ENCODE measurements around the gene OTOG. TPM values are rescaled to one million over a fixed set of nuclear protein-coding genes. Genes with fewer than 3 reads are reported as not detected.

Gene OTOG
- total RNA-seq, 1 donor from 2014 or later = not detected

DNA sequence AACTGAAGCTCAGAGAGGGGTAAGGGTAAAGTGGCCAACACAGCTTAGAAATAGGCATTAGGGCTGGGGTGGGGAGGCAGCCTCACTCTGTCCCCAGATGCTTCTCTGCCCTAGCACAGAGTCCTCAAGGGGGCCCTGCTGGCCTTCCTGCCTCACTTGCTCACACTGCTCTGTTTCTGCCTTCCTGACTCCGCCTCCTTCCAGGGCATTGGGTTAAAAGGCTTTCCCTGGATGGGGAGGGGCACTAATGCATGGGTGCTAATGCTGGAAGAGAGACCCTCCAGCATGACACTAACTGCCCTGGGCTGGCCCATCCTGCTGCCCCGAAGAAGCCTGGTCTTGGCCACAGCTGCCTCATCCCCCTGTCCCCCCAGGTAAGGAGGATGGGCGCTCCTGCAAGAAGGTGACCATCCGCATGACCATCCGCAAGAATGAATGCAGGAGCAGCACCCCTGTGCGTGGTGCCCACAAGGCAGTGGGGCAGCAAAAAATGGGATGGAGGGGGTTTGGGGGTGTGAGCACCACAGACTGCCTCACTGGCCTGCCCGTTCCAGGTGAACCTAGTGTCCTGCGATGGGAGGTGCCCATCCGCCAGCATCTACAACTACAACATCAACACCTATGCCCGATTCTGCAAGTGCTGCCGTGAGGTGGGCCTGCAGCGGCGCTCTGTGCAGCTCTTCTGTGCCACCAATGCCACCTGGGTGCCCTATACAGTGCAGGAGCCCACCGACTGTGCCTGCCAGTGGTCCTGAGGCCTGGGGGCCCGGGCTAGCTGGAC, 98.3 kb downstream of the OTOG start:
- DNase-seq (ENCODE audit: extremely low read depth, low read depth, low spot score) = no peak

DNA sequence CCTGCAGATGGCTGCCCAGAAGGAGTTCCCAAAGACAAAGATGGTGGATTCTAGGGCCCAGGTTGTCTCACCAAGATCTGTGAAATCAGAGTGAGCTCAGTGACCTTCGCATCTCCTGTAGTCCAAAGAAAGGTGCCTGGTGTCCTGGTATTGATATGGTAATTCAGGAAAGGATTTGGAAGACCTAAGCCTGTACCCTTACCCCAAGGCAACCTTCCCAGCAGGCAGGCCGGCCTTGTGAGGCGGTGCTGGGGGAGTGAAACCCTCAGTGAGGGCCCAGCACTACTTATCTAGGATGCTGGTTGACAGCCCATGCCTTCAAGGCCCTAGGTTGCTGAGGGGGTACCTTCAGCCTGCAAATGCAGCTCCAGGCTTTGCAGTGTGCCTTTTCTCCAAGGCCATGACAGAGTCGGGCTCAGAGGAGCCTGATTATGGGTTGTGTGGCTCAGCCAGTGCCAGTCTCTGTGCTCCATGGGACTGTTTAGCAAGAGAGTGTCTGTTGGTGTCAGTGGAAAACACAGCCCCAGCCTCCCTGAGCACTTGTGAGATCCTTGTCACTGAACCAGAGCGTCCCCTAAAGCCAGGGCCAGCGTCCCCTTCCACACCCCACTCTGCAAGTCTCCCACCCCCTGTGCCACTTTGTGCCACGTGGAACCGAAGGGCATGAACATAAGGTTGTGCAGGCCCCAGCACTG, 99.5 kb downstream of the OTOG start:
- DNase-seq (ENCODE audit: extremely low read depth, low read depth, low spot score) = no peak

DNA sequence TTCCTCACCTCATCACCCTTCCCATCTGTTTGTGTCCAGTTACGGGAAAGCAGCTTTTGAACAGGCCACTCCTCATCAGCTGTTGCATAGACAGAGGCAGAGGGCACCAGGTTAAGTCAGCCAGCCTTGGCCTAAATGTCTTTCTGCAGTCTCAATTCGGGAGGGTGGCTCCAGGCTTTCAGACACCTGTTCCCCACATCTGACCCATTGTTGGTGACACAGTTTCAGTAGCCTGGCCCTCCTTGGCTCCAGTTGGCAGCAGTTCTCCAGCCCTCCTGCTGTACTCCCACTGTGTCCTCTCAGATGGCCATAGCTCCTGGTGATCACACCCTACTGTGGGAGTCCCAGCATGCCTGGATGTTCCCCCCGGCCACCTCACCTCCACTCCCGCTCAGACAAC, 101.5 kb downstream of the OTOG start:
- no peak for DNase-seq (ENCODE audit: extremely low read depth, low read depth, low spot score)

DNA sequence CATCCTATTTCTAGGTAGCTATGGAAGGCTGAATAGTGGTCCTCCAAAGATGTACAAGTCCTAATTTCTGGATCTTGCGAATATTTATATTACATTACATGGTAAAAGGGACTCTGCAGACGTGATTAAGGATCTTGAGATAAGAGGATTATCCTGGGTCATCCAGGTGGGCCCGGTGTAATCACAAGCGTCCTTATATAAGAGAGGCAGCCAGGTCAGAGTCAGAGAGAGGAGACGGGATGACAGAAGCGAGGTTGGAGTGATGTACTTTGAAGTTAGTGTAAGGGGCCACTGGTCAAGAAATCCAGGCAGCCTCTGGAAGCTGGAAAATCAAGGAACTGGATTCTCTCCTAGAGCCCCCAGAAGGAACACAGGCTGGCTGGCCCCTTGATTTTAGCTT, 102.2 kb downstream of the OTOG start:
- DNase-seq (ENCODE audit: extremely low read depth, low read depth, low spot score) = no peak

DNA sequence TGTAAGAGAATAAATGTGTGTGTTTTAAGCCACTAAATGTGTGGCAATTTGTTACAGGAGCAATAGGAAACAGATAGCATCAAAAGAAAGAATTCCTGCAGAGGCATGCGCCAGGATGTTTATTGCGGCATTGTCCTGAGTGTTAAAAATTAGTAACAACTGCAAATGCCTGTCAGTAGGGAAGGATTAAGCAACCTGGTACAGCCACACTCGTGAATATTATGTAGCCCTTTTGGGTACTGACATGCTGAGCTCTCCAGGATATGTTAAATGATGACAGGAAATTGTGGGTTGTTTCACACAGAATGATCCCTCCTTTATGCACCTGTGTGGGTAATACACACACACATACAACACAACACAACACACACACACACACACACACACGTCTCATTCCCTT, 102.6 kb downstream of the OTOG start:
- DNase-seq (ENCODE audit: extremely low read depth, low read depth, low spot score) = no peak

DNA sequence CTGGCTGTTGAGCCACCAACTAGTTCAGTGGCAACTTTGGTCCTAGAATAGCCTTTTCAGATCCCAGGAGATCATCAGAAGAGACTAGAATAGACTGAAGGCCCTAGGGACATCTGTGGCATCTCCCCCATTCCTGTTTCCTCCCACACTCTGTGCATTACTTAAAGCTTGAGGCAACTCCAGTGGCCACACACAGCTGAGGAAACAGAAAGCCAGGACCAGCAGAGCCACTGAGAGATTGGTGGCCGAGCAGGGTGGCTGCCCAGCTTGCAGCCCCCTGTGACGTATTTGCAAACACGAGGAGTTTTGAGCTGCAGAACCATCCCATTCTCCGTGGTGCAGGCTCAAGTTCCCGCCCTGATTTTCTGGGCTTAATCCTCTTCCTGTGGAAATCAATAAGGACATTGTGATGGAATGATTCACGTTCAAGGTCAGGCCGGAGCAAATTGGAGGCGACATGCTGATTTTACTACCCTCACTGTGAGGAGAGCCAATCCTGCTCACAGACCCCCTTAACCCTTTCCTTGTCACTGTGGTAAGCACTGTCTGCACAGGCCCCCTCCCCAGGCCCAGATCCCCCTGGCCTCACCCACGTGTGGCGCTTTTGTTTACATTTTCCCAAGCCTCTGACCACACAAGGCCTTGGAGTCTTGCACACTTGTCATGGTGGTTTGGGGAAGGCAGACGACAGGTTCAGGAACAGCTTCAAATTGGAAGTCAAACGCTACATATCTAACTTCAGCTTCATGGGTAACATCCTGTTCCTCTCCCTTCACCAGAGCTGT, 103.3 kb downstream of the OTOG start:
- no peak for DNase-seq (ENCODE audit: extremely low read depth, low read depth, low spot score)

DNA sequence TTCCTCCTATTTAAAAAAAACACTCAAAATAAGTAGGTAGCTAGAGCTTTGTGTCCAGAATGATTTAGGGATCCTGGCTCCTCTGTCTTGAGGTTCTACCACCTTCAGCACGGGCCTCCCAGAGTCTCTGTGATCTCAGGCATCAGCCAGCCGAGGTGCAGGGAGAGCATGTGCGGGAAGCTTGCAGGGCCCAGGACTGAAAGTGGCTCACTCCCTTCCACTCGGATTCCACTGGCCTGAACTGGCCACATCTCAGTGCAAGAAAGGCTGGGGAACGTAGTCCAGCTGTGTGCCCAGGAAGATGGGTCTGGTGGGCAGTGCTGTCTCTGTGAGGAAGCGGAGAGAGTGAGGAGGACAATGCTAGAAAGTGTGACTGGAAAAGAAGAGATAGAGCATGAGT, 104.0 kb downstream of the OTOG start:
- DNase-seq (ENCODE audit: extremely low read depth, low read depth, low spot score) = no peak

DNA sequence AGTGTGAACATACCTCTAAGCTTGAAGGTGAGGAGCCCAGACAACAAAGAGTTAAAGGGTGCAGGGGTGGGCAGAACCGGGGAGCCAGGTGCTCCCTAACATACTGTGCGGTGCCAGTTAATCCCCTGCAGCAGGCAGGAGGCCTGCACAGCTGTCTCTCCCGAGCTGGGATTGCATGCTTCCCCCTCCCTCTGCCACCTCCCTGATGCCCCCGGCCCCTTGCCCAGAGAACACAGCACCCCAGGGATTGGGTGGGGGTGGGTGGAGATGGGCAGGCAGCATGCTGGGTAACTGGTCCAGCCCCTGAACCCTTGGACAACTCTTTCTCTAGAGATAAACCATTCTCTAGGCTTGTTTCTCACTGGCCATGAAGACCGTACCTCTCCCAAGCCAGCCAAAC, 104.6 kb downstream of the OTOG start:
- no peak for DNase-seq (ENCODE audit: extremely low read depth, low read depth, low spot score)

DNA sequence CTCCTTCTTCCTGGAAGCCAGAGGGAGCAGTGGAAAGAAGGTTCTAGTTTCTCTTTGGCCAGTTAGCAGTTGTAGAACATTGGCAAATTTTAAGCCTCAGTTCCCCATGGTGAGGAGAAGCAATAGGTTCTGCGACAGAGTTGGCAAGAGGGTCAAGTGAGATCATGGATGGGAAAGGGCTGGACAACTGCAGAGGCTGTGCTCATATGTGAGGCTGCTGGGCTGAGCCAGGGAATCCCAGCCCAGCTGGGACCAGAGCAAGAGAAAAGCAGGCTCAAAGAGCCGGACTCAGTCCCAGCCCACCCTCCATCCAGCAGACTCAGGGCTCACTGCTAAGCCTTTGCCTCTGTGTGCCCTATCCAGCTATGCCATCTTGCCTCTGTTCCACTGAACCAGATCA, 105.5 kb downstream of the OTOG start:
- no peak for DNase-seq (ENCODE audit: extremely low read depth, low read depth, low spot score)

DNA sequence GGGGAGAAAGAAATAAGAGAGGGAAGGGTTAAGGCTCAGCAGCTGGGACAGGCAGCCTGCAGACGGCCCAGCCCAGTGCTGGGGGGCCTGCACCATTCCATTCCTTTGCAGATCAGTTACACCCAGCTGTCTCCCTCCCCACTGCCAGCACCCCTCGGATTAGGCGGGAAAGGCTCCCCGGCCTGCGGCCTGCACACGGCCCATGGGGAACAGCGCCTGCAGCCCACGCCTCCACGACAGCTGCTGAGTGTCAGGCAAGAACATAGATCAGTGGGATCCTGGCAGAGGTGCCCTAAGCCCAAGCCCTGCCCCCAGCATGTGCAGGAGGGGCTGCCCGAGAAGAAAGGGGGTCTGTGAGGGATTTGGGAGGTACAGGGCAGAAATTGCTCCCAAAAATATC, 106.6 kb downstream of the OTOG start:
- no peak for DNase-seq (ENCODE audit: extremely low read depth, low read depth, low spot score)

DNA sequence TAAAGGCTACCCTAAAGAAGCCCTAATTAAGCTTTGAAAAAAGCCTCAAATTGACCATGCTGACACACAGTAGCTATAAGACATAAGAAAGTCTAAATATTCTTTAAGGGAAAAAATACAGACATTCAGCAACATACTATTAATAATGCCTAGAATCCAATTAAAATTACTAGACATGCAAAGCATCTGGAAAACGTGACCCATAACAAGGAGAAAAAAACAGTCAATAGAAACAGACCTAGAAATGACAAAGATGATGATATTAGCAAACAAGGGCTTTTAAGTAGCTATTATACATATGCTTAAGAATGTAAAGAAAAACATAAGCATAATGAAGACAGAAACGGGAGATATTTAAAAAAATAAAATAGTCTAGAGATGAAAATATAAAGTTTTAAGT, 108.6 kb downstream of the OTOG start:
- DNase-seq (ENCODE audit: extremely low read depth, low read depth, low spot score) = no peak

DNA sequence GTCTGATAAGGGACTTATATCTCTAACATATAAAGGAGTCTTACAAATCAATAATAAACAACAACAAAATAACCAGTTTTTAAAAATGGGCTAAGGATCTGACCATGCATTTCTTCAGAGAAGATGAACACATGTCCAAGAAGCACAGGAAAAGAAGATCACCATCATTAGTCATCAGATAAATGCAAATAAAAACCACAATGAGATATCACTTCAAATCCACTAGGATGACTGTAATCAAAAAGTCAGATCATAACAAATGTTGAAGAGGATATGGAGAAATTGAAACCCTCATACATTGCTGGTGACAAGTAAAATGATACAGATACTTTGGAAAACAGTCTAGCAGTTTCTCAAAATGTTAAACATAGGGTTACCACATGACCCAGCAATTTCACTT, 111.2 kb downstream of the OTOG start:
- DNase-seq (ENCODE audit: extremely low read depth, low read depth, low spot score) = no peak

DNA sequence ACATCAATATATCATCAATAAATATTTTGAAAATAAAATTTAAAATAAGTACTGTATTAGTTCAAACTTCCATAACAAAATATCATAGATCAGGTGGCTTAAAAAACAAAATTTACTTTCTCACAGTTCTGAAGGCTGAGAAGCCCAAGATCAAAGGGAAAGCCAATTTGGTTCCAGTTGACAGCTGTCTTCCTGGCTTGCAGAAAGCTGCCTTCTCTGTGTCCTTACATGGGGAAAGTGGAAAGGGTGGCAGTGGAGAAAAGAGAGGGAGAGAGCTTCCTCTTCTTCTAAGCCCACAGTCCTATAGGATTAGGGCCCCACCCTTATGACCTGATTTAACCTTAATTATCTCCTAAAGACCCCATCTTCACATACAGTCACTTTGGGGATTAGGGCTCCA, 121.1 kb downstream of the OTOG start:
- DNase-seq (ENCODE audit: extremely low read depth, low read depth, low spot score) = no peak

DNA sequence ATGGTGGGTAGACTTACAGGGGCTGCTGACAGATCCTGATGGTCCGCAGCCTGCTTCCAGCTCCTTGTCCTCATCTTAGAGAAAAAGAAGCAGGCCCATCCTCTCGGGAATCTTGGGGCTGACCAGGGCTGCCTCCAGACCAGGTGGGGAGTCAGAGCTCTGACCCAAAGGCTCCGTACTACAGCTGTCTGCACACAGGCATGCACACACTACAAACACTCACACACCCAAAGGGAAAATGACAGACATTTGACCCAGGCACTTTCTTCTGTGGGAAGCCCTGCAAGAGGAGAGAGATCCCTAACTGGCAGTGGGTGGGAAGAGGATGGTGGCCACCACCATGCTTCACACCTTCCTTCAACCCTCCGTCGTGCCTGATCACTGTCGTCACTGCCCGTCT, 125.4 kb downstream of the OTOG start:
- DNase-seq (ENCODE audit: extremely low read depth, low read depth, low spot score) = no peak

DNA sequence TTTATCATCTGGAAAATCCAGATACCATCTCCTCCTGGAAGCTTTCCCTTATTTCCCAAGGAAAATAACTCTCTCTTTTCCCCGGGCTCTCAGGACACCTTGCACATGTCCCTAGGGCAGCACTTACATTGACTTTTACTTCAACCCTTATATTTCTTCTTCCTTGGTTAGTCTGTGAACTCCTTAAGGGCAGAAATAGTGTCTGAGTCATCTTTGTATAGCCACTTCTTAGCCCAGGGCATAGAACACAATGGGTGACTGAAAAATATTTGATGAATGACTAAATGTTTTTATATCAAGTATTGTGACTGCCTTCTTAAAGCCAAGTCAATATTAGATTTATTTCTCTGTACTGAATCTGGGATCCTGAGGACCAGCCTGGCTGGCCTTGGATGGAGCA, 126.9 kb downstream of the OTOG start:
- no peak for DNase-seq (ENCODE audit: extremely low read depth, low read depth, low spot score)

DNA sequence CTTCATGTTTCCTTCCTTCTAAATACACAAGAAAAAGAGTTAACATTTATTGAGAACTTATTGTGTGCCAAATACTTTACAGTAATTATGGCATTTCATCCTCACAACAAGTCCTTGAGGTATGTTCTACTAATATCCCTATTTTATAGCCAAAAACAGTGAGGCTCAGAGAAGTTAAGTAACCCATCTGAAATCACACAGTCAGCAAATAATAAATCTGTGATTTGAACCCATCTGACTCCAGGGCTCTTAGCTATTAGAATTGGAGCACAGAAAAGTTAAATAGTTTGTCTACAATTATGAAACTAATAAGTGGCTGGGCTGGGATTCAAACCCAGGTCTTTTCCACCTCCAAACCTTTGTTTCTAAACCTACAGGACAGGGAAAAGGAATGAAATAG, 135.8 kb downstream of the OTOG start:
- no peak for DNase-seq (ENCODE audit: extremely low read depth, low read depth, low spot score)

DNA sequence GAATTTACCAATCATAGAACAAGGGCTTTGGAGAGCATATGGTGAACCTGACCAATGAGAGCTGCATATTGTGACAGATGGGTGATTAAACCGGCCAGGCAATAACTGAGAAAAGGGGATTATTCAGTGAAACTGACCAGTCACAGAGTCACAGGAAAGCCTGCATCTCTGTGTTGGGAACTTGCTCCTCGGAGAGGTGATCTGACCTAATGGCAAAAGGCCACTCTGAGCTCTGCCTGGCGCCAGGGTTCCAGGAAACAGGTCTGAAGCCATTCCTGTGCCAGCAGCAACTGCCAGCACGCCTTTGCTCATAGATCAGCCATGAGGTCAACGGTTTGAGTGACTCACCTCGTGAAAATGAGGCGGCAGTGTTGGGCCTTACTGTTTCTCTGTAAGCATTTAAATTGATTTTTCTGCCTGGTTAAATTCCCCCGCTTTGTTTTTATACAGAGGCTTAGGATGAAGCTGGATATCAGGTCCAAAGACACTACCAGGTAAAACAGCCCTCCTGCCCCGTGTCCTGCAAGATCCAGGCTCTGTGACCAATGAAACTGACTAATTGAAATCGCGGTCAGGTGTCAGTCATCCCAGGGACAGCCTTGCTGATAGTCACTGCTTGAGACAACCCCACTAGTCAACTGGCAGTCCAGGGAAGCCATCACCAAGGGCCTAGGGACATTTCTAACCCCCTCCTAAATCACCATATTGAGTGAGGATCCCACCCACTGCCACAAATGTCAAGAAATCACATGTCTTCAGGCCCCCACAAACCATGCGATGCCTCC, 136.5 kb downstream of the OTOG start:
- DNase-seq (ENCODE audit: extremely low read depth, low read depth, low spot score) = peak; percentile 14

DNA sequence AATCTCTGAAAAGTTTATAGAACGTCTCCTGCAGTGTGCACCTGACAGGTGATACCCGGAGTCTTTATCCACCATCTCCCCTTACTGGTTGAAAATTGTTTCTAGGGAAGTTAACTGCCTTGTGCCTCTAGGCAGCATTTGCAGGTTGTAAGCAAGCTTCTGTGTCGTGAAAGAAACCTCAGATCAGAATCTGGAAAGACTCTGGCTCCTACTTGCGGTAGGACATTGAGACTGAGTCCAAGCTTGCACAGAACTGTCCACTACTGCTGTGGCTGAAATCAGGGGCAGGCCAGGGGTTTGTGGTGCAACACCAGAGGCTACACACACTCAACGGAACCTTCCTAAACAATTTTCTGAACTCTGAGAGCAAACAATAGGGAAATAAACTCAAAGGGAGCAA, 137.5 kb downstream of the OTOG start:
- no peak for DNase-seq (ENCODE audit: extremely low read depth, low read depth, low spot score)

DNA sequence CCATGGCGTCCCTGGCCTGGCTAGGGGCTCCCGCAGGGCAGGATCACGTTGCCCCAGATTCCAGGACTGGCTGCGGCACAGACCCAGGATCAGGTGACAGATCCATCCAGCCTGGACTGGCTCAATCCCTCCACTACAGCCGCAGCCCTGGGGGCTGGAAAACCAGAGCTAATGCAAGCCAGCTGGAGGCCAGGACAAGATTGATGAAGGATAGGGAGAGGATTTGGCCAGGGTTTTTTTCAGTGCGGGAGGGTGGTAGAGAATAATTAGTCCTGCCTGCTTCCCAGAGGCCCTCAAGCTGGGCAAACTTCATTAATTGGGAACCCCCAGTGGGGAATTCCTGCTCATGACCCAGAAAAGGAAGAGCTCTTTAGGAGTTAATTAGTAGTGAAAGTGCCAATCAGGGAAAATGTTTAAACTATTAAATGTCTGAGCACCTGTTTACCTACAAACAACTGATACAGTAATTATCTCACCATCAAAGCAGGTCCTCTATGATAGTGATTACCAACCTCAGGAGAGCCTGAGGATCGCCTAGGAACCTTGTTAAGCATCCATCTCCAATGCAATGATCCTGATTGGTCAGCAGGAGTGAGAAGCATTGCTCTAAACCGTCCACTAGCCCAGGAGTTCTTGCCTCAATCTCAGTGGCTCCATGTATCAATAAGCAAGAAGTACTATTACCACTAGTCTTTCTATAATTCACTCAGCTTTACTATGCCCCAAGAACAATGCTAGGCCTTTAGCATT, 139.3 kb downstream of the OTOG start:
- DNase-seq (ENCODE audit: extremely low read depth, low read depth, low spot score) = no peak

DNA sequence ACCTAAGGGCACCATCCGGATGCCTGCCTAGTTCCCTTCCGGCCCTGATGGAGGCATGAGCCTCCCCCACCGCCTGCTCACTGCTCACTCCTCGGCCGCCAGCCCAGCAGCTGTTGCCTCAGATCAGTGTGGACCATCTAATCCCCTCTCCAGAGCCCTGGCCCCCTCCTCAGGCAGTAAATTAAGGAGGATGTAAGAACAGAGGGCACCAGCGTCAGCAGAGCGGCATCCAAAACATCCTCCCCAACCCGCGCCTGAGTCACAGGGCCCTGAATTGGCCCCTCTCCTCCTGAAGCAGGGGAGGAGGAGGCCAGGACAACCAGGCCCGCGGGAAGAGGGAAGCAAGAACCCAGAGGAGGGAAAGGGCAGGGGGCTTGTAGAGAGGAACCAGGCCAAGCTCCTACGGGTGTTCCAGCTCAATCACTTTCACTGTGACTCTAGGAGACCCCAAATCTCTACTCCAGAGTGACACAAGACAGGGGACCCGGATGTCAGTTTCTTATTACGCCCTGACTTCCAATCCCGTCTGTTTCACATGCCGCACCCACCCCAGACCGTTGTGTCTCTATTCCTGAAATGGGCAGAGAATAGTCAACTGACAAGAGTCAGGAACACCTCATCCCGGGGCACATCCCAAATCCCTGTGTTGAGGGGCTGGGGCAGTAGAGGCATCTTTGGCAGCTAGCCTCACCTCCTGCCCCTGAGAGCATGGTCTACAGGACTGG, 141.0 kb downstream of the OTOG start:
- no peak for DNase-seq (ENCODE audit: extremely low read depth, low read depth, low spot score)

All from glomerular endothelial cell (primary cell).